Activated CD4-positive, alpha-beta T cell treated with anti-CD3 and anti-CD28 coated beads, Interleukin-2, Interleukin-6, amounts not matched to agents 100 ng/mL and 50 ng/mL, durations not matched to agents 16 hours and 8 hours (primary cell): Measurements from ENCODE around the gene DAP.
"Not testable (repeated sequence)": the region's sequence is repeated elsewhere in the genome, so short reads cannot be mapped to it uniquely, and the experiment has no call there.

Experiments used
- DNase-seq: peaks from one replicate; pipeline ENCODE4 v3.0.0-alpha.2; 2020

Gene DAP

DNA sequence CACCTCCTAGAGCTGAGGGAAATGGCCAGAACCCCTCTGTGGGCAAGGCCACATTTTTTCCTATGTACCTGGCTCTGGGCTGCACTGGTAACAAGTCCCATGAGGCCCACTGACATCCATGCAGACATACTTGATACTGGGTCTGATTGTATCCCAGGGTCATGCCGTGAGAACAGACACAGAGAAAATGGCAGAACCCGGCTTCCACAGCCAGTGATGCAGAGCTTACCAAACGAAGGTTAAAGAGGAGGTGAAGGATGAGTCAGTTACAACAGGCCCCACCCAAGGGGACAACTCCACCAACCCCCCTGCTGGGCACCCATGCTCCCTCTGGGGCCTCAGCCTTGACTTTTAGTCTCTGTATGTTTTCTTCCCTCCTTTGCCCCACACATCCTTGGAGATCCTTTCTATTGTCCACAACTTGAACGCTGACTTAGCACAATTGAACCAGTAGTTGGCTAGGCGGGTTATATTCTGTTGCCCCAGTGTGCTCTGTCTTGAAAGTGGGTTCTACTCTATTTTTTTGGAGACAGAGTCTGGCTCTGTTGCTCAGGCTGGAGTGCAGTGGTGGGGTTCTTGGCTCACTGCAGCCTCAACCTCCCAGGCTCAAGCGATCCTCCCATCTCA is 93.5 kb downstream of the DAP start:
- no peak for DNase-seq

DNA sequence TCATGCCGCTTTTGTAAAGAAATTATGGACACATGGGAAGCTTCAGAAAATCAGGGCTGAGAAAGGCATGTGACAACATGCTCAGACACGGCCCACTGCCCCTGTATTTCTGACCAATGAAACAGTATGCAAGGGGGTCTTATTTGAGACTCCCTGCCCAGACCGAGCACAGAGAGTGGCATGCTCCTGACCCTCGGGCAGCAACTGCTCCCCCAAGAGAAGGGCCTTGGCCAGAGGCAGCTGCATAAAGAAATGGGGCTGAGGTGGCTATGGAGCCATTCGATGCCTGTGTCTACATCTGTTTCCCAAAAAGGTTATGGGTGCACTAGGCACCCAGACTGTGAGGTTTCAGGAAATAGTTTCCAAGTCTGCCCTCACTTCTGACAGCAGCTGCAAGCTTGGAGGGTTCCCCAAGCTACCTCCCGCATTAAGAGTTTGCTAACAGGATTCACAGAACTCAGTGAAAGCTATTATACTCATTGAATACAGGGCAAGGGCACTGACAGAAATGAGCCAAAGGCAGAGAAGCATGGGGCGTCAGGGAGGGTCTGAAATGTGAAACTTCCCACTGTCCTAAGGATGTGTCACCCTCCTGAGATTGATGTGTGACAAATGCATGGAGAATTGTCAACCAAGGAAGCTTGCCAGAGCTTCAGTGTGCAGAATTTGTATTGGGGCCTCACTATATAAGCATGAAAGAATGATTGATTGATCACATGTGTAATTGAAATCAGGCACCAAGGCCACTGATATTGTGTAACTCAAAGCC is 94.3 kb downstream of the DAP start:
- DNase-seq: no peak

DNA sequence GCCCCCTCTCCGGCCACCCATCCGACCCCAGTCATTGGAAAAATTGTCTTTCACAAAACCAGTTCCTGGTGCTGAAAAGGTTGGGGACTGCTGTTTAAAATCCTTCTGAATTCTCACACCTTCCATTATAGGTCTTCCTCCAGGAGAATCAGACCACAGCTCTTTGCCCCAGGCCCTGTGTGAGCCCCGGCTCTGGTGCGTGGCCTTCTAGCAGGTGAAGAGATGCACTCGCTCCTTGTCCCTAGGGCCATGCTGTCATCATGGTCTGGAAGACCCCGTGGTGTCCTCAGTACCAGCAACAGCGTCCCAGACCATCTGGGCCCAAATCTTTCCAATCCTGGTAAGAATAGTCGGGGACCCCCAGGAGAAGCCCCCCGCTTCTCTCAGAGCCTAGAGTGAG is 95.2 kb downstream of the DAP start:
- DNase-seq: no peak

DNA sequence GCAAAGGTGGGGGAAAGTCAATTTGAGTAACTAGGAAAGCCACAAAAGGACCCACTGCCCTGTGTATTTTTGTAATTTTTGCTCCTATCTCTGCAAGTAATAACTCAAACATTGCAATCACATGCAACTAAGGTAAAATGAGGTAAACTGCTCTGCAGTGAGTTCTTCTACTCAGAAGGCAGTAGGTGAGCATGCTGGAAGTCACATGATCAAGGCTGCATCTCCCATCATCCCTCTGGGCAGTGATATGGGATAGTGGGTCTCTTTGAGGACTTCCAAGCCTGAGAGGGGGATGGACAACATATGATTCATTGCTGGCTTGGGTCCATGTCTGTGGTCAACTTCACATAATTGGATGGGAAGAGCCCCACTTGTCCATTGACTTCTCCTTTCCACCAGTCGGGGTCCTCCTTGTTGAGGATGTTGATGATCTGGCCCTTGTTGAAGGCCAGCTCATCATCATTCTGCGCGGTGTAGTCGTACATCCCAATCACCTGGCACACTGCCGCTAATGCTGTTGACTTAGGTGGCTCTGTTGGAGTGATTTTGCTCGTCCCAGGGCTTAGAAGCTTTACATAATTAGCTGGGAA is 96.8 kb downstream of the DAP start:
- not testable (repeated sequence) for DNase-seq

DNA sequence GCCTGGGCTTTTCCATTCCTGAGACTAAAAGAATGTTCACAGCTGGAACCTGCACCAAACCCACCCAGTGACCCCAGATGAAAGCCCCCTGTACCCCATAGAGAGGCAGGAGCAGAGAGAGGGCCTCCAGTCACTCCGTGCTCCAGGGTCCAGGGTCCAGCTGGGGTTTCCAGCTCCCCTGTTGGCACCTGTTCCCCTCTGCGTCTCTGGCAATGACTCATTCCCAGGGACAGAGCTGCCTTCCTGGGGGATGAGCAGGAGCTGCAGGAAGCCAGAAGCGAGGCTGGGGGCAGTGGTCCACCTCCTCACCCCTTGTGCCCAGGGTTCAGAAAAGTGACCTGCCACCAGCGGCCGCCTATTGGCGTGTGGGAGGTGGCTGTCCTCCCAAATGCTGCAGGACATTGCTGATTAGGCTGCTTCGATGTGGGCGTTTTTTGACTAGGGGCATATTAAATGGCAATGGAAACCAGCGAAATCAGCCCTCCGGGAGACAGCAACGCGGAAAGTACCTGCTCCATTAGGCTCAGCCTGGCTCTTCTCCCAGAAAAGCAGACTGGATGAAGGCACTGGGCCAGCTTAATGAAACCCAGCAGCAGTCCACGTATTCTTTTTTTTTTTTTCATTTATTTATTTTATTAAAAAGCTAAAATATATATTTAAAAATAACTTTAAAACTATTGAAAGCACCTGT is 97.4 kb downstream of the DAP start:
- DNase-seq: no peak

DNA sequence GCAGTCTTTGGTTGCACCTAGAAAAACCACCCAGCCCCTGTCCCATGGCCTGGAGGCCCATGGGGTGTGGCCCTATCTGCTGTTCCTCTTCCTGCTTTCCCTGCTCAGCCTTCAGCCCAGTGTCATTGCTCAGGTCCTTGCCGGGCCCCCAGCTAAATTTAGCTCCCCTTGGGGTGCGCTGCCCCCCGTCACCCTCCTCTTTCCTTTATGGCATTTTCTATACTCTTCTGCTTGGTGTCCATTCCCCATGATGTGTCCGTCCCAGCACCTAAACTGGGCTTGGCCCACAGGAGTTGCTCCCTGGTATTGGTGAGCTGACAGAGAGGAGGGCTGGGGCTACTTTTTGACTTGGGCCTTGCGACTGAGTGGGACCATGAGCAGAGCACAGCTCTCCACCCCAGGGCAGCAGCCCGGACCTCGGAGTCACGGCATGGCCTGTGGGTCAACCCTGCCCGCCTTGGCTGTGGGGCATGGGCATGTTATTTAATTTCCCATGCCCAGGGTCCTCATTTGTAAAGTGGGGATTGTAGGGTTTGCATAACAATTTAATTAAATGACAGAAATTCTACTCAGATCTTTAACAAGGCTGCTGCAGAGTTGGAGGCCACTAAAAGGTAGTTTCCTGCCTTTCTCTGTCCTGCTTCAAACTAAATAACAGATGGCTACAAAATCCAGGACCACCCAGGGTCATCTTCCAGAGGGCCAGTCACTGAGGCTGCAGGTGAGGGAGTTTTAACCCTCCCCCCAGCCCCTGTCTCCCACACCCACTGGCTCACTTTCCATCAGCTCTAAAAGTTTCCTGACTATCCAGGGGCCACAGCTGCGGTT is 98.2 kb downstream of the DAP start:
- DNase-seq: no peak

DNA sequence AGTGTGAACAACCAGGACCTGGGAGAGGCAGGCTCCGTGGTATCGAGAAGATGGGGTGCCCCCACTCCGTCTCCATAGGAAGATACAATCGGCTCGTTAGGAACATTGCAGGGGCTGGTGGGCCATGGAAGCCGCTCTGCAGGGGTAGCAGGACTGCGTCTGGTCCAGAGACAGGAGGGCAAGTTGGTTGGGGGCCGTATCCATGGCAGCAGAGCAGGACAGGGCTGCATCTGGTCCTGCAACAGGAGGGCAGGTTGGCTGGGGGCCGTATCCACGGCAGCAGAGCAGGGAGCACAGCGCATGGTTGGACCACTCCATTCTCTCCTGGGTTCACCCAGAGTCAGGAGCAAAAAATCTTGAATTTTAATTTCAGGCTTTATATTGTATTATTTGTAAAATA is 99.0 kb downstream of the DAP start:
- no peak for DNase-seq

DNA sequence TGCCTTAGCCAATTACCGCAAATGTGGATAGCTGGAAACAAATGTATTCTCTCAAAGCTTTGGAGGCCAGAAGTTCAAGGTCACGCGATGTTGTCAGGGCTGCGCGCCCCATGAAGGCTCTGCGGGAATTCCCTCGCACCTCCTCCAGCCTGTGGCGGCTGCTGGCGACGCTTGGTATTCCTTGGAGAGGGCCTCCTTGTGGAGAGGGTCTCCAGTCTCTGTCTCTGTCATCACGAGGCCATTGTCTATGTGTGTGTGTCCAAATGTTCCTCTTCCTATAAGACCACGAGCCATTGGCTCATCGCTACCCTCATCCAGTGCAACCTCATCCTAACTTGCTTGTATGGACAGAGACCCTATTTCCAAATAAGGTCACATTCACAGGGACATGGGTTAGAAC is 99.6 kb downstream of the DAP start:
- no peak for DNase-seq

DNA sequence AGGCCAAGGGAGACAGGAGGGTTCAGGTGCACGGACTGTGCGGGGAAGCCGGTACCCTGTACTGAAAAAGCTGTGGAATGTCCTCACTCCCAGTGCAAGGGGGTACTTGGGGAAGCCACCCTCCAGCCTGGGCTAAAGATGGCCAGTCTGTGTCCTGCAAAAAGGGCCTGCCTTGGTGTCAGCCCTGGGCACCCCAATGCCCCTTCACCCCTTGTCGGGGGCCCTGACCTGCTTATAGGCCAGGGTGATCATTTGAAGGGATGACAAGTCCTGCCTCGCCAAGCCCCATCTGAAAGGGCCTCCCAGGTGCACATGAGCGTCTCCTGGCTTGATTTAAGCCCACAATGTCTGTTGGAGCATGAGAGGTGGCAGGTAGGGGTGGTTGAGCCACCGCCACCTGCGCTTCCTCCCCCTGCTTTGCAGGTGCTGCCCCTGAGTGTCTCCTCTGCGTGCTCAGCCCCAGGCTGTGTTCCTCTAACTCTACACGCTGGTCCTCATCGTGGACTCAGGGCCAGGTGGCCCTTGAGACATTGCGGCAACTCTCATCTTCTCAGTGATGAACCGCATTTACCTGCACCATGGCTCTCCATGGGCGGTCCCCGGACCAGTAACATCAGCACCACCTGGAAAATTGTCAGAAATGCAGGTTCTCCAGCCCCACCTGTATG is 100.2 kb downstream of the DAP start:
- DNase-seq: no peak

DNA sequence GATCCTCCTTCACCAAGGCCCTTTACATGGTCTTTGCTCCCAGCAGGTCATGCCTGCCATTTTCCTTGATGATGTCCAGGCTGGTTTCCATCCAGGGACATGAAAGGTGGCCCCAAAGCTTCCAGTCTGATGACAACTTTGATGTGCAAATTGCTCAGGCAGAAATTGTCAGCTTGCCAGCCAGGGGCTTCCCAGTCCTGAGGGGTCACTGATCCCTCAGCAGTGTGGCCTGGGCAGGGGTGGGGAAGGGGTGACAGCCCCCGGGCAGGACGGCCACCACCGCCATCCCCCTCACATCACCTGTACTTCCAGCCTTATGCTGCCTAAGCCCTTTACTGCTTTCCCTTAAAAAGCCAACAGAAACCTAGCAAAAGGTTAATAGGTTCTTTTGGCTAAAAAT is 100.9 kb downstream of the DAP start:
- DNase-seq: no peak

DNA sequence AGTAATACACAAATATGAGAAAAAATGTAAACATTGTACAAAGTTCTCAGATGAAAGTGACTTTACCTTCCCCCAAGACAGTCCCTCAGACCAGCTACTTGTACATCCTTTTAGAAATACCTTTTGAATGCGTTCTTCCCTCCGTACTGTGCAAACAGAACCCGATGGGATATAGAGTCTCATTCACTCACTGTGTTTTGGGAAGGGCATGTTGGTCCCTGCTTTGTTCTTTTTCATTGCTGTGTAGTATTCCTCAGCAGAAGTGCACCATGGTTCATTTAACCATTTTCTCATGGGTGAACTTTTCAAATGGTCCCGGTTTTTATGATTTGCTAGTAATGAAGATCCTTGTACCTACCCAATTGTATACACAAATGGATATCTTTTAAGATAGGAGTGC is 102.8 kb downstream of the DAP start:
- DNase-seq: no peak

DNA sequence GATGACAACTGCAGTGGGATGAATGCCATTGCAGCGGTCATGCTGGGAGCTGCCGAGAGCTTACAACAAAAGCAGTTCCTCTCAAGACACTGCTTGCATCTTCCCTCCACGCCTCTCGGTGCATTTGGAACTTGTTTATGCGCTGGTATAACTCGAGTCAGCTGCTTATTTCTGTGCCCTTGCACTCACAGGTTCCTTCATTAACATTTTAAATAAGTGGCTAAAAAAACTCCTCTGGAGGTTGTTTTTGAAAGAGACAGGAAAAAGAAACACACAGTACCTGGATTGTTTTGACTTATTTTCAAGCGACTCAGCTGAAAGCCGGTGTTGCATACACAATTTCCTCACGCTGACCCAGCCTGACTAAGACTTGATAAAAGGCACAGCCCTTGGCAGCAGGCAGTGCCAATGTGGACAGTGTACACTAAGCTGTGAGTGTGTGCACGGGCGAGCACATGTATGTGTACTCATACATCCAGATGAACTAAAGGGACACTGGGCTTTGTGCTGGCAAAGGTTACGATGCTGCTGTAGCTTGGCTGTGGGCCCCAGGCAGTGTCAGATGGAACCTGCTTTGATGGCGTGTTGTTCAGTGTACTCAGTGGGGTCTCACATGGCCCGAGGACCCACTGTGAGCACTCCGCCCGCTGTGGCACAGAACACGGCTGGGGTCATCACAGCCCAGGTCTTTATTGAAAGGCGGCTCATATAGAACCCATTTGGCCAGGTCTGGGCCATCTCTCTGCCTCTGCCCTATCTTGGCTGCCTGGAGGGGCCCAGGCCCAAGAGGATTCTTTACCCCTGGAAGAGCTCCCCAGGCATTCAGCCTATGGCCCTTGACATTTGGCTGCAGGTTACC is 104.8 kb downstream of the DAP start:
- DNase-seq: no peak

DNA sequence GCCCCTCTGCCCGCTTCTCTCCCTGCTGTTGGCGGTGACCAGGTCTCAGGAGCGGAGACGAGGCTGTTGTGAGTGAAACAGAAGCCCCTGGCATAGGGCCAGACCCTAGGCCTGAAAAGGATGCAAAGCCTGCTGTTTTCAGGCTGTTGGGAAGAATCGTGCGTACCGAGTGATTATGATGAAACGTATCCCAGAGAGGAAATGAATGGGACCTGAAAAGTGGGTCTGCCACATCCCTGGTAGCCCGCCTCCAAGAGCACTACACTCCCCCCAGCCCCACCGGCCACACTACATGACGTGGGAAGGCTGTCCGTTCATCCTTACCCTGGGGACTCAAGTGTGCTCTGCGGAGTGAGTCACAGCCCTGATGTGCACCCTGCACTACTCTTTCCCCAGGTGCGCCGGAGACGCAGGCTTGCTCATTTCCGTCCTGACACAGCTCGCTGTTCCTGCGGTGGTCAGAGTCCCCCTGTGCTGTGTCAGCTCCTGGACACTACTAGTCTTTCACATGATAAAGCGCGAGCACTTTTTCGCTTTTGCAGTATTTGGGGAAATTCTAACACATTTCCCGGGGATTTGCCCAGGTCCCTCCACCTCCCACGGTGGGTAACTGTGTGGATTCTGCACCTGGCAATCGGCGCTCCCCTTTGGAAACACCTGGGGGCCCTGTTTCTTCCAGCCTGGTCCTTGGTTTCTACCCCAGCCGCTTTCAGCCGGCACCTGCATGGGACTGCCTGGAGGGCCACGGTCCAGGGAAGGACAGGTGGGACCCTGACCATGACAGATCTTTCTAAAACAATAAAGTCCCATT is 105.7 kb downstream of the DAP start:
- no peak for DNase-seq

DNA sequence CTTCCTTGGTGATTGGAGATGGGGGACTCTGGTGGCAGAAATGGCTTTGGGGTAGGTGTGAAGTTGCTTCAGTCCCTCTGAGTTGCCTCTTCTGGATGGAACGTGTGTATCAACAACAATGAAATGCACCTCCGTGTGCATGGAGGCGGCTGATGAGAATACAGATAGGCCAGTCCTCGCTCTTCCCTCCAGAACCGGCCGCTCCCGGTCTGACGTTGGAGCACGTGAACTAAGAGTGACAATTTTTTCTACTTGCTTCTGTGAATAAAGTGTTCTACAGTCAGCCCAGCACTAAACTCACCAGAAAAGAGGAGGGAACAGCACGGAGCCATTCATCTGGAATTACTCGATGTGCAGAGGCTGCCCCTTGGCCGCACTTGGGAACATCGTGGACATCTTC is 106.5 kb downstream of the DAP start:
- DNase-seq: no peak

DNA sequence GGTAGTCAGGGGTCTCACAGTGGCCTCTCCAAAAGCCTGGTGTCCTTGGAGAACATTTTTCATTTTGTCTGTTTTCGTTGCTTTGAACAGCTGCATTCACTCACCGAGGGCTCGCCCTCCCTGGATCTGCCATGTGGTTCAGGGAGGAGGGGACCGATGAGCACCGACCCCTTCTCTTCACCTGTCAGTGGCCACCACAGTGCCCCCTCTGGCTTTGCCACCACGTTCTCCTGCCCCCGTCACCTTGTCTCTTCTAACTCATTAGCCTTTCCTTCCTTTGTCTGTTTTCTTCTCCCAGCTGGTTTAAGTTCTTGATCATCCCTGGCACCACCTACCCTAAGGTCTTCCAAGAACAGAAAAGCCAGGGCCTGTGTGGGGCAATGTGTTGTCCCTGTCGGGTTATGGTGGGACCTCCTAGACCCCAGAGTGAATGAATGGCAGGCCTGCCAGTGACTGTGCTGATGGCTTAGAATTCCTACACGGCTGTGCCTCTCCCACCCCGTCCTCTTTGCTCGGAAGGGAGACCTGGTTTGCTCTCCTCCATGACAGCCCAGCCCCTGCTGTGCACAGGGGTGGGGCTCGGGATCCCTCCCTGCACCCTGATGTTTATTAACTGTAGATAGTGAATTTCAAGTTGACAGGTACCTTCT is 107.2 kb downstream of the DAP start:
- DNase-seq: no peak

DNA sequence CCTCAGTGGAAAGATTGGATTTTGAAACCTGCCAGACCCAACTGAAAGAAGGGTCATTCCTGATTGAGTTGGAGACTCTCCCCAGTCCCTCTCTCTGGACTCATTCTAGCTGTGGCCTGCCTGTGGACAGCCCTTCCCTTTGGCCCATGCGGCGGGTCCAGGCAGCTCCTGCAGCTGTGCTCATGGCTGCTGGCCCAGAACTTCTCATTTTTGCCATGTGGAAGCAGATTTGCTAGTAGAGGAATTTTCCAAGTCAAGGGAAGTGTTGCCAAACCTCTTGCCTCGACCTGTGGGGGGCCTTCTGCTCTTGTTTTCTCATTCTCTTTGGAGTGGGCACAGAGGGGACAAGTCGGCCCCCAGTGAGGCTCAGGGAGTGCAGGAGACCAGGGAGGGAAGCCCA is 108.0 kb downstream of the DAP start:
- no peak for DNase-seq

DNA sequence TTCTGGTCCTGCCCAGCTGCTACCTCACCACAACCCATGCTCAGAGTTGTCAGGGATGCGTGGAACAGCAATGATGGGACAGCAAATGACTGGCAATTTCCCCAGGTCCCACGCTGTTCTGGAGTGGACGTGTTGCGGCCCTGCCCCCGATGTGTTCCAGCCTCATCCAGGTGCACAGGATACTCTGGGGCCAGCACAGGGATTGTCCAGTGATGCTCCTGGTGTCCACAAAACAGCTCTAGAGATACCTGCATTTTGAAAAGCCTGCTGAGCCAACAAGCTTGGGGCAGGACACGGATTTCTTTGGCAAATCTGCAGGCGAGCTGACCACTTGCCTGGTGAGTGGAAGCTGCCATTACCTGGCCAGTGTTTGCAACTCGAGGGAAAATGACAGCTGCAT is 108.4 kb downstream of the DAP start:
- no peak for DNase-seq

DNA sequence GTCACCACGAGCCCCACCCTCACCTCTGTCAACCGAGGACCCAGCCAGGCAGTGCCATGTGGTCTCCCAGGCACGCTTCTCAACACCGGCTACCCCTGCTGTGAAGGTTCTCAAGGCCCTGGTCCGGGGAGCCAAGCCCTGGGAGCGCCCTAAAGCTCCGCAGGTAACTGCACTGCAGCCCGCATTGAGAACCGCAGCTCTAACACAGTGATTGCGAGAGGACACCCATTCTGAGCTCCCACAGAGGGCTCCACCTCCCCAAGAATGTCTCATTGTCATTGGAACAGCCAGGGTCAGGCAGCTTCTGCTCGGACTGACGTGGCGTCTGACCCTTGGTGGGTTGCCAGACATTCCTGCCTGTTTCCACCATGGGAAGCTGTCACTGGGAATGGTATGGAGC is 108.9 kb downstream of the DAP start:
- DNase-seq: no peak

DNA sequence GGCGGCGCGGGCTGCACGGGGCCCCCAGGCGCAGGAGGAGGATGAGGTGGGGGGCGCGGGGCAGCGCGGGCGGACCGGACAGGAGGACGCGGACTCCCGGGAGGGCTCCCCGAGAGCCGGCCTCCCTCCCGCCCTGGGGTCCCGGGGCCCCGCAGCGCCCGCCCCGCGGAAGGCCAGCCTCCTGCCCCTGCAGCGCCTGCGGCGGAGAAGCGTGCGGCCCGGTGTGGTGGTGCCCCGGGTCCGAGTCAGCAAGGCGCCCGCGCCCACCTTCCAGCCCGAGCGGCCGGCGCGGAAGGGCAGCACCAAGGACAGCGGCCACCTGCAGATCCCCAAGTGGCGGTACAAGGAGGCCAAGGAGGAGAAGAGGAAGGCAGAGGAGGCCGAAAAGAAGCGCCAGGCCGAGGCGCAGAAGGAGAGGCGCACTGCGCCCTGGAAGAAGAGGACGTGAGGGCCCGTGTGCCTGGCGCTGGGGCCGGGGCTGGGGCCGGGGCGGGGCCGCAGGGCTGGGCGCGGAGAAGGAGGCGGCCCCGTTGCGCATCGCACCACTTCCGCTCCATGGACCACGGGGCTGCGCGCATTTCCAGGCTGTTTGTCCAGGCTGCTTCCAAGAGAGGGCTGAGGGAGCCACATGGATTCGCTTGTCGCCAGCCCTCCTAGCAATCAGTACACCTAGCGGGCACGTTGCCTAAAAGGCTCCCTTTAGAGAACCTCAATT is 111.2 kb downstream of the DAP start:
- DNase-seq: no peak
